ENCODE data around the gene RXFP3. TPM values are rescaled to one million over a fixed set of nuclear protein-coding genes. Genes with fewer than 3 reads are reported as not detected.
"Not testable (repeated sequence)": the region's sequence is repeated elsewhere in the genome, so short reads cannot be mapped to it uniquely, and the experiment has no call there.

RXFP3 gene
- total RNA-seq, 4 donors from 2014 or later: not detected

GRCh38 chr5:33901156-33901555, 35.0 kb upstream of the RXFP3 start:
- H3K9me3 ChIP-seq: peaks cover under 1 to 6% of the 10 kb centered on the region in 2 donors
- no peak overlapping the region for H3K4me3 ChIP-seq
- no peaks in the 10 kb centered on the region for H3K4me1 ChIP-seq
- DNase-seq: no peak
- no peak for TF ChIP-seq CTCF (IDR thresholded peaks at IDR 0.05)
- TF ChIP-seq POLR2AphosphoS5 (IDR thresholded peaks at IDR 0.05): no peak
- TF ChIP-seq POLR2A (IDR thresholded peaks at IDR 0.05): no peak
- intact Hi-C loops (cut with DNase I; ENCODE audit: low total_unique reads) (no loop called here), in situ Hi-C loops (cut with MboI; ENCODE audit: low pct_ligation_motif_present in 1 of 4, low pct_unique_long_range_greater_than_20kb in 1 of 4, low sequenced_read_pairs in 3 of 4) (no loop called here)
- H3K36me3 ChIP-seq: no peaks in the 10 kb centered on the region
- 14 to 26% methylated on average over 1 of the region's 1 CpG for WGBS, 2 donors (ENCODE audit: low coverage in 1 of 2)
- no peak overlapping the region for H3K27ac ChIP-seq
- no peaks in the 10 kb centered on the region for H3K27me3 ChIP-seq

GRCh38 chr5:33903118-33903517, 33.1 kb upstream of the RXFP3 start:
- WGBS, 2 donors (ENCODE audit: low coverage in 1 of 2): 83% methylated on average over 2 of the region's 2 CpGs; no CpG with 5 or more reads in 1 of the 2 donors
- Histone ChIP-seq H3K4me3 (no peak overlapping the region), H3K36me3 (no peaks in the 10 kb centered on the region), H3K27ac (no peak overlapping the region), H3K27me3 (no peaks in the 10 kb centered on the region), H3K9me3 (peaks cover 15 to 16% of the 10 kb centered on the region in 2 donors), H3K4me1 (no peaks in the 10 kb centered on the region)
- no peak for TF ChIP-seq CTCF (IDR thresholded peaks at IDR 0.05)
- TF ChIP-seq EP300 (IDR thresholded peaks at IDR 0.05; ENCODE audit: low read depth): no peak
- TF ChIP-seq POLR2AphosphoS5 (IDR thresholded peaks at IDR 0.05): no peak
- TF ChIP-seq POLR2A (IDR thresholded peaks at IDR 0.05): no peak
- in situ Hi-C loops (cut with MboI; ENCODE audit: low pct_ligation_motif_present in 1 of 4, low pct_unique_long_range_greater_than_20kb in 1 of 4, low sequenced_read_pairs in 3 of 4): no loop called here
- intact Hi-C loops (cut with DNase I; ENCODE audit: low total_unique reads): no loop called here
- DNase-seq: no peak

- no peak for DNase-seq
- Histone ChIP-seq H3K27me3 (no peaks in the 10 kb centered on the region), H3K4me3 (no peak overlapping the region), H3K9me3 (peaks cover 15 to 16% of the 10 kb centered on the region in 2 donors), H3K4me1 (no peaks in the 10 kb centered on the region), H3K27ac (no peak overlapping the region), H3K36me3 (no peaks in the 10 kb centered on the region)
- in situ Hi-C loops (cut with MboI; ENCODE audit: low pct_ligation_motif_present in 1 of 4, low pct_unique_long_range_greater_than_20kb in 1 of 4, low sequenced_read_pairs in 3 of 4): no loop called here
- intact Hi-C loops (cut with DNase I; ENCODE audit: low total_unique reads): no loop called here
- WGBS, 2 donors (ENCODE audit: low coverage in 1 of 2): 50 to 78% methylated on average over 1 of the region's 1 CpG
- no peak for TF ChIP-seq POLR2A (IDR thresholded peaks at IDR 0.05)
- no peak for TF ChIP-seq EP300 (IDR thresholded peaks at IDR 0.05; ENCODE audit: low read depth)
These were observed 30.8 kb upstream of the RXFP3 start for GRCh38 chr5:33905381-33905780.

GRCh38 chr5:33906248-33906647, 29.9 kb upstream of the RXFP3 start:
- H3K4me1 ChIP-seq; H3K27me3 ChIP-seq; H3K36me3 ChIP-seq; H3K27ac ChIP-seq; DNase-seq; in situ Hi-C loops (cut with MboI; ENCODE audit: low pct_ligation_motif_present in 1 of 4, low pct_unique_long_range_greater_than_20kb in 1 of 4, low sequenced_read_pairs in 3 of 4); H3K4me3 ChIP-seq; intact Hi-C loops (cut with DNase I; ENCODE audit: low total_unique reads): not testable (repeated sequence)
- 82 to 100% methylated on average over 2 to 7 of the region's 7 CpGs for WGBS, 2 donors (ENCODE audit: low coverage in 1 of 2)
- peaks cover 15 to 16% of the 10 kb centered on the region in 2 donors for H3K9me3 ChIP-seq

- WGBS, 2 donors (ENCODE audit: low coverage in 1 of 2): 83 to 91% methylated on average over 3 of the region's 3 CpGs
- not testable (repeated sequence) for DNase-seq
These were observed 21.3 kb upstream of the RXFP3 start for GRCh38 chr5:33914844-33915243.

GRCh38 chr5:33921002-33921401, 15.2 kb upstream of the RXFP3 start:
- H3K9me3 ChIP-seq: no peaks in the 10 kb centered on the region
- in situ Hi-C loops (cut with MboI; ENCODE audit: low pct_ligation_motif_present in 1 of 4, low pct_unique_long_range_greater_than_20kb in 1 of 4, low sequenced_read_pairs in 3 of 4): no loop called here
- intact Hi-C loops (cut with DNase I; ENCODE audit: low total_unique reads): no loop called here
- no peaks in the 10 kb centered on the region for H3K36me3 ChIP-seq
- no peaks in the 10 kb centered on the region for H3K4me1 ChIP-seq
- DNase-seq: no peak
- TF ChIP-seq POLR2A (IDR thresholded peaks at IDR 0.05) (no peak), POLR2AphosphoS5 (IDR thresholded peaks at IDR 0.05) (no peak), EP300 (IDR thresholded peaks at IDR 0.05; ENCODE audit: low read depth) (no peak), CTCF (IDR thresholded peaks at IDR 0.05) (no peak)
- no peak overlapping the region for H3K27ac ChIP-seq
- H3K4me3 ChIP-seq: no peak overlapping the region
- 55% methylated on average over 1 of the region's 1 CpG; no CpG with 5 or more reads in 1 of the 2 donors for WGBS, 2 donors (ENCODE audit: low coverage in 1 of 2)
- no peaks in the 10 kb centered on the region for H3K27me3 ChIP-seq

More at GRCh38 chr5:33914844-33915243, 21.3 kb upstream of the RXFP3 start:
- H3K9me3 ChIP-seq; H3K4me1 ChIP-seq; H3K36me3 ChIP-seq; in situ Hi-C loops (cut with MboI; ENCODE audit: low pct_ligation_motif_present in 1 of 4, low pct_unique_long_range_greater_than_20kb in 1 of 4, low sequenced_read_pairs in 3 of 4); H3K27ac ChIP-seq; H3K27me3 ChIP-seq; intact Hi-C loops (cut with DNase I; ENCODE audit: low total_unique reads); H3K4me3 ChIP-seq: not testable (repeated sequence)
